OCI-LY3 (cell line): Measurements from ENCODE around the gene GSK3B.

Experiments used
- EZH2phosphoT487 ChIP-seq: fragments of 200-600 bp; shearing (Covaris generic); IDR thresholded peaks from 2 replicates; pipeline ENCODE4 v1.6.1; 2018; ENCODE audit warnings: antibody characterized with exemption, mixed run types, low read depth
- TF ChIP-seq, protein P1 (sequence below): fragments of 200-600, 300-600 bp; sonication (generic); IDR thresholded peaks from 2 replicates; pipeline ENCODE4 v1.5.1; 2014; ENCODE audit warnings: antibody characterized with exemption, low read length, low read depth

DNA sequence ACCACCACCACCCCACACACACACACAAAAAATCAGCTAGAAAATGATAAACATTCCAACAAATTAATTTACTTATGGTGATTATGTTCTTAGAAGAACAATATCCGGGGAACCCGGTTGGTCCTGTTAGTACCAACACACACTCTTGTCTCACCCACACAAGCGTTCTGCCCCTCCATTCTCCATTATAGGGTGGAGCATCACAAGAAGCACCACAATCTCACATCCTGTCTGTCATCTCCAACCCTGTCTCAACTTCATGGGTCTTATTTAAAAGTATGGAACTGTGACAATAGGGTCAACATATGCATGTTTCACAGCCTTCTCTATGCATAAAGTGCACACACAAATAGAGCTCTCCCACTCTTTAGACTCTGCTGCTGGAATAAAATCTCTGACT, 5.6 kb downstream of the GSK3B start:
- TF ChIP-seq, protein P1, sequence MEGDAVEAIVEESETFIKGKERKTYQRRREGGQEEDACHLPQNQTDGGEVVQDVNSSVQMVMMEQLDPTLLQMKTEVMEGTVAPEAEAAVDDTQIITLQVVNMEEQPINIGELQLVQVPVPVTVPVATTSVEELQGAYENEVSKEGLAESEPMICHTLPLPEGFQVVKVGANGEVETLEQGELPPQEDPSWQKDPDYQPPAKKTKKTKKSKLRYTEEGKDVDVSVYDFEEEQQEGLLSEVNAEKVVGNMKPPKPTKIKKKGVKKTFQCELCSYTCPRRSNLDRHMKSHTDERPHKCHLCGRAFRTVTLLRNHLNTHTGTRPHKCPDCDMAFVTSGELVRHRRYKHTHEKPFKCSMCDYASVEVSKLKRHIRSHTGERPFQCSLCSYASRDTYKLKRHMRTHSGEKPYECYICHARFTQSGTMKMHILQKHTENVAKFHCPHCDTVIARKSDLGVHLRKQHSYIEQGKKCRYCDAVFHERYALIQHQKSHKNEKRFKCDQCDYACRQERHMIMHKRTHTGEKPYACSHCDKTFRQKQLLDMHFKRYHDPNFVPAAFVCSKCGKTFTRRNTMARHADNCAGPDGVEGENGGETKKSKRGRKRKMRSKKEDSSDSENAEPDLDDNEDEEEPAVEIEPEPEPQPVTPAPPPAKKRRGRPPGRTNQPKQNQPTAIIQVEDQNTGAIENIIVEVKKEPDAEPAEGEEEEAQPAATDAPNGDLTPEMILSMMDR: no peak
- no peak for TF ChIP-seq EZH2phosphoT487
